Hematopoietic multipotent progenitor cell treated with erythropoietin and hydrocortisone succinate and interleukin-3 and kit ligand, for 8 days (in vitro differentiated cells): ENCODE results near the gene GET4.
"Not testable (repeated sequence)": the region's sequence is repeated elsewhere in the genome, so short reads cannot be mapped to it uniquely, and the experiment has no call there.

Experiments used
- DNase-seq: peaks from one replicate; pipeline ENCODE4 v3.0.0-alpha.2; 2015

The GET4 gene

GRCh38 chr7:931871-932650, 55.7 kb downstream of the GET4 start:
- DNase-seq, result no peak

- DNase-seq, result no peak
Observed at GRCh38 chr7:932651-932975, 56.3 kb downstream of the GET4 start.

GRCh38 chr7:934469-935163, 58.3 kb downstream of the GET4 start:
- no peak for DNase-seq

GRCh38 chr7:935164-935873, 59.0 kb downstream of the GET4 start:
- no peak for DNase-seq

GRCh38 chr7:935874-936385, 59.6 kb downstream of the GET4 start:
- no peak for DNase-seq

- no peak for DNase-seq
Observed at GRCh38 chr7:936386-937054, 60.2 kb downstream of the GET4 start.

- DNase-seq, result no peak
Observed at GRCh38 chr7:937856-938484, 61.6 kb downstream of the GET4 start.

GRCh38 chr7:938546-939185, 62.3 kb downstream of the GET4 start:
- DNase-seq, result no peak

GRCh38 chr7:939843-940242, 63.5 kb downstream of the GET4 start:
- no peak for DNase-seq

- no peak for DNase-seq
Observed at GRCh38 chr7:940599-941408, 64.5 kb downstream of the GET4 start.

GRCh38 chr7:943793-944192, 67.4 kb downstream of the GET4 start:
- not testable (repeated sequence) for DNase-seq

GRCh38 chr7:944744-945143, 68.4 kb downstream of the GET4 start:
- no peak for DNase-seq

- no peak for DNase-seq
Observed at GRCh38 chr7:945147-945555, 68.8 kb downstream of the GET4 start.

- DNase-seq, result no peak
Observed at GRCh38 chr7:945556-946255, 69.4 kb downstream of the GET4 start.
